Stimulated activated CD4-positive, alpha-beta T cell treated with anti-CD3 and anti-CD28 coated beads, Interleukin-1b, Interleukin-23, amount 100 ng/mL, for 1 hour (primary cell): ENCODE measurements around the gene STK4.

Experiments
- DNase-seq, 2 donors: peaks; one replicate each; pipeline ENCODE4 v3.0.0-alpha.2; 2020; ENCODE audit warnings: low read depth in 2 of 2

STK4 gene

DNA sequence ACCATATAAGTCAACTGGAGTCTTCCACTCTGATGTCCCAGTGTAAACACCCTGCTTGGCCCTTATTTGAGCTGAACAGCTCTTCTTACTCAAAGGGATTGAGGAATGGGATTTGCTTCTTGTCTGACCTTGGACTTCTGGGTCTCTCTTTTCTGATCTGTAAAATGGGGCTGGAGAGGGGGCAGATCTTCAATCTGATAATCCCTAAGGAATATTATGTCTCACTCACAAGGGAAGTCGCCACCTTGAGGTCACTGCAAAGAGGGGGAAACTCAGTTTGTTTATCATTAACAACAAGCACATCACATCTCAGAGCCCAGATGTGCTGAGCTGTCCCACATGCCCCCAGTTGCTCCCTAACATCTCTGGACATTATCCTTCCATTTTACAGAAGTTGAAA, 119.6 kb downstream of the STK4 start:
- no peak for DNase-seq

DNA sequence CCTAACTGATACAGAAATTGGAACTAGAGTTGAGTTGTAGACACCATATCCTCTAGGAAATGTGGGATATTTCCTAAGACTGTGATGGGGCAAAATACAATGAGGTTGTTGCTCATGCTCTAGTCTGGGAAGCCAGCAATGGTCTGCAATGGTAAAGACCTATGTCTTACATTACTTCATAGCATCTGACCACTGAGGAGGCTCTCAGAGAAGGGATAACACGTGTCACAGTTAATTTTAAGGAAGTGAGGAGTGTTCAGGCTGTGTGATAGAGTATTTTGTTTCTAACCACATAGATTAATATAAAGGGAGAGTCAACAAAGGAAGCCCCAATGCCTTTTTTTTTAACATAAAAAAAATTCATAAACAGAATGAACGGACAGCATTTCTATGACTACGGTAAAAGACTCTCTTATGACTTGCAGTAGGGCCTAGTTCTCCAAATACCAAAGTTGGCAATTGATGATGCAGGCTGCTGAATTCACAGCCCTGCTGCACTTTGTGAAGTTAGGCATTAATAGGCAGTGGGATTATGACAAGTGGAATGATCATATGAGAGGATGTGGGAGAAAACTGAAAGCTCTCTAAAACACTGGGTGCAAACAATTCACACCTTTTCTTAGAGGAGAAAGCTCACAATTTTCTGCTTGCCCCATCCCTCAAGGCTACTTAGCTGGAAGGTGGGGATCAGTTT, 120.9 kb downstream of the STK4 start:
- DNase-seq, result no peak

DNA sequence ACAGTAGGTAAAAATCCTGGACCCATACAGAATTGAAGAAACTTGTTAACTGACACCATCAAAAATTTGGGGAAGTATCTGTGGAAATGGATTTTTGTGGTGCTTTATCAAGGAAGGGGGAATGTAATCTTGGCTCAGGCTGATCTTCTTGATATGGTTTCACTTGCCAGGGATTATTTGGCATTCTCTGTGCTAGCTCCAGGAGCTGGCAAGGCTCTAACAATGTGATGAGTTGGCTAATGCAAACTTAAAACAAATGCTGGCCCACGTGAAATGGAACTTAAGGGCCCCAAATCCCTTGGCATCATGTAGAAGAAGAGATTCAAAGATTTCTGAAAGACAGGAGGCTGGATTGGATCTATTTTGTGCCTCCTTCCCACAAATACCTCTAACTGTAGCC, 121.5 kb downstream of the STK4 start:
- DNase-seq, result no peak

DNA sequence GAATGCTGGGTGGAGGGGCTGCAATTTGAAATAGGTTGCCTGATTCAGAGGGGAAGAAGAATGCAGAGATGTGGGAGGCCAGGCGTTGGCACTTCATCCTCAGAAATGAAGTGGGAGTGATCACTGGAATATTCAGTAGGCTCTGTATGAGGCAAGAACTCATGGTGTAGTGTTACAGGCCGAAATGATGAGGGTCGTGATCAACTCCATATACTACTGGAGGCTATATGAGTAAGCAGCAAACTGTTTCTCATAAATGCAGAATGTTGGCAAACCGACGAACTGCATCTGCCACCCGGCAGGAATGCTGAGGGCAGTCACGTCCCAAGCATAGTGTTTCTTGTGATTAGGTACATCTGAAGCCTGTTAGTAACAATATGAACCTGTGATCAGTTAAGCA, 121.9 kb downstream of the STK4 start:
- no peak for DNase-seq

GRCh38 chr20:45090481-45090880, 124.2 kb downstream of the STK4 start:
- DNase-seq, result no peak

GRCh38 chr20:45091366-45091765, 125.1 kb downstream of the STK4 start:
- DNase-seq, result no peak

- DNase-seq, result no peak
These were observed 126.6 kb downstream of the STK4 start for GRCh38 chr20:45092898-45093297.

DNA sequence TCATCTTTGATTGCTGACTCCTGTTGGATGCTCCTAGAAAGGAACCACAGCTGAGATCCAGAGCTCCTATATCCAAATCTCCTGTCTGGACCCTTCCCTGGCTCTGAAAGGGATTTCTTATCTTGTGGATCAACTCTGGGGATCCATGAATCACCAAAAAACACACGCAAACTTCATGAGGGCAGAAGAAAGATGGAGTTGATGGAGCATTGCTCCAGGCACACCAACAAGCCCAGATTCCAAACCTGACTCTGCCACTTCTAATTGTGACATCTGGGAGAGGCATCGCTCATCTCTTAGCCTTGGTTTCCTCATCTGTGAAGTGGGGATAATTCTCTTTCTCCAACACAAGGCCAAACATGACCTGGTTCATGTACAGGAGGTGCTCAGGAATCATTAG, 127.9 kb downstream of the STK4 start:
- DNase-seq, result no peak

GRCh38 chr20:45094864-45095574, 128.7 kb downstream of the STK4 start:
- DNase-seq, result no peak

GRCh38 chr20:45095805-45096238, 129.5 kb downstream of the STK4 start:
- DNase-seq, result peak; percentile 17 to 23

DNA sequence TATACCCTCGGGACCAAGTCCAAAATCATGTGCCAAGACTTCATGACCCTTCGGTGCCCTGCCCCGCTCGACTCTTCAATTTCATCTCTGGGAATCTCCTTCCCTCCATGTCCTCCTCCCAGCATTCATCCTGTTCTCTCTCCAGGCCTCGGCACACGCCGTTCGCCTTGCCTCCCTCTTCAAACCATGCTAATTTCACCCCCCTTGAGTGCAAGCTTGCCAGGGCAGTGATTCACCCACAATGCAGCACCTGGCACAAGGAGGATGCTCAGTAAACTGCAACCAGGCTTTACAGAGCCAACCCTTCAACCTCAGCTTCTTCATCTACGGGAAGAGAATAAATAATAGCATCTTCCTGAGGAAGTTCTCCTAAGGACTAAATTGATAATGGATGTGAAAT, 130.5 kb downstream of the STK4 start:
- no peak for DNase-seq

DNA sequence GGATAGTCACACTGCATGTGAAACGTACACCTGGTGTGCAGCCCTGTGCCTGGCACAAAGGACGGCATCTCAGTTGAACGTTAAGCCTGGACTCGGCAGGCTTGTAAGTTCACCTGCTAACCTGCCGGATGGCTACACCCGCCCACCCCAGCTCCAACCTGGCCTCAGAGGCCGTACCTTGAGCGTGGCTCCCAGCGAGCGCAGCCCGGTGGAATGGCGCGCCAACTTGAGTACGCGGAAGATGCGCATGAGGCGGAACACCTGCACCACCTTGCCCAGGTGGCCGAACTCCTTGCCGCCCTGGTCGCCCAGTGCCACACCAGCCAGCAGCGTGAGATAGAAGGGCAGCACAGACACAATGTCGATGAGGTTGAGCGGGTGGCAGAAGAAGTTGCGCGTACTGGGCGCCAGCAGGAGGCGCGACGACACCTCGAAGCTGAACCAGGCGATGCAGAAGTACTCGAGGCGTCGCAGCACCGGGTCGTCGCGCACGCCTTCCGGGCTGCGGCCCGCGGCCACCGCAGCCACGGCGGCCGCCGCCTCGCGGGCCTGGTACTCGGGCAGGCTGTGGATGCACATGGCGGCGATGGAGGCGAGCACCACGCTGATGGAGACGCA, 131.3 kb downstream of the STK4 start:
- no peak for DNase-seq

- DNase-seq, result no peak
These were observed 131.9 kb downstream of the STK4 start for GRCh38 chr20:45098103-45098773.

DNA sequence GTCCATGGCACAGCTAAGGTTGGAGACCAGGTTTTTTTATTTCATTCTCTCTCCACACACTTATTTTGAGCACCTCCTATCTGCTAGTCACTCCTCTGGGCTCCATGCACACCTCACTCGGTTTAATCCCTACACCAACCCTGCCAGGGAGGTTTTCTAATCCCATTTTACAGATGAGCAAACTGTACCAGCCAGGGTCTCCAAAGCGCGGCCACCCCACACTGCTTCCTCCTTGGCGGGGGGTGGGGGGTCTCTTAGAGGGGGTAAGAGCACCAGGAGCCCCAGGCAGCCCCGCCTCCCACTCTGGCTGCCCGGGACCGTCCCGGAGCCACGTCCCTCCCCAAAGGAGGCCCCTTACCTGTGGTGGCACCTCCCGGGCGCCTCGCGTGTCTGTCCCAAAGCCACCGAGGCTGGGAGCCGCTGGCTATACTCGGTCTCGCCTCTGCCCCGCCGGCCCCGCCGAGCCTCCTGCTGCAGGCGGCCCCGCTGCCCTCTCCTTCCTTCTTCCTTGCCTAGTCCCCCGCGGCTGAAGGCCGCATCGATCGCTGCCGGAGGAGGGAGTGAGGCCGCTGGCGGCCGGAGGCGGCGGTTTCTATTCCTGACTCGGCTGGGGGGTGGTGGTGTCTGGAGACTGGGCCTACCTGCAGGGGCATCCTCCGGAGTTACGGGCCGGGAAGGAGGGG, 134.4 kb downstream of the STK4 start, which contains the start of gene KCNS1:
TSS of gene KCNS1 (minus strand) at position 565 of the 683 bp plus-strand sequence. CDS start 1,891 bp downstream, outside the sequence.
- no peak for DNase-seq

- DNase-seq, result no peak
These were observed 135.1 kb downstream of the STK4 start for GRCh38 chr20:45101333-45101850.

GRCh38 chr20:45103072-45103471, 136.8 kb downstream of the STK4 start:
- no peak for DNase-seq

DNA sequence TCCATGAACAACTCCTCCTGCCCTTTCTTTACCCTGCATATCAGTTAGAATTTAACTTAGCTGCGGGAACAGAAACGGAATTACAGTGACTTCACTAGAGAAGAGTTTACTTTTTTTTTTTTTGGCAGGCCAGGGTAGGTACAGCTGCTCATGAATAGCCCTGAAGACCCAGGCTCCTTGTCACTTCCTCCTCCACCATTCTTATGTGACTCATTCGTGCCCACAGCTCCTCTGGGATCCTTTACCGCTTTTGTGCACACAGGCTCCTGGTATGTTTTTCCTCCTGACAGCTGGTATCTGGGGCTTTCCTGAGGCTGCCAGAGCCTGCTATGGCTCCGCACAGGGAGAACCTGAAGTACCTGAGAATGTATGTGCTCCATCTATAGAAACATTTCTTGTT, 138.5 kb downstream of the STK4 start:
- DNase-seq, result no peak

- no peak for DNase-seq
These were observed 139.0 kb downstream of the STK4 start for GRCh38 chr20:45105317-45105716.

GRCh38 chr20:45109634-45110033, 143.3 kb downstream of the STK4 start:
- DNase-seq, result no peak

DNA sequence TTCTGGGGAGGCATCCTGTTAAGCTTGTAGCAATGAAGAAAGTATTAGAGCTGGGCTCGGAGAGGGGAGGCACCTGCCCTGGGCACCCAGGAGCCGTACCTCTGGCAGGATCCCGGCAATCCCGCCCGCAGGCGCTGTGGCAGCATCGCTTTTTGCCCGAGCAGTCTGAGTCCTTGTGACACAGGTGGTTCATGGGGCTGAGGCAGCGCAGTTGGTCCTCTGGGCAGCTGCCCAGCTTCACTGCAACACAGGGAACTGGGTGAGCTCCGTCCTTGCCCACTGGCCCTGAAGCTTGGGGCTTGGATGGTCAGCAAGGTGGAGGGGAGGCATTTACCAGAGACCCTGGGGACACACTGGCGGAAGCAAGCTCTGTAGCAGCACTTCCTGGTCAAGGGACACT, 144.0 kb downstream of the STK4 start:
- no peak for DNase-seq

DNA sequence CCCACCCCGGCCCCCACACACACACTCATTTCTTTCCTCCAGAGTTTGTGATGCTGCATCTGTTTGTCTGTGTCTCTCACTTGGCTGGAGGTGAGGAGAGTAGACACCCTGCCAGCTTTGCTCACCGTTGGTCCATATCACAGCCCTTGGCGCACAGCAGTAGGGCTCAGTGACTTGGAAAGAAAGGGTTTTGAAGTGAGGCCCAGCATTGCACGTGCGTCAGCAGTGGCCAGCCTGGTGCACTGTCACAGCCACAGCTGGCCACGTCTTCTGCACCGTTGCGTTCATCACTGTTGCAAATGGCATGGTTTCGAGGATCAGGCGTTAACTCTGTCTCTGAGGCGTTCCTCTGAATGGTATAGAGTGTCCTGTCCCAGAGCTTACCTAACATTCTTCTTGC, 145.0 kb downstream of the STK4 start:
- DNase-seq, result no peak
